ENCODE results near the gene VPS39.

Gene VPS39

DNA sequence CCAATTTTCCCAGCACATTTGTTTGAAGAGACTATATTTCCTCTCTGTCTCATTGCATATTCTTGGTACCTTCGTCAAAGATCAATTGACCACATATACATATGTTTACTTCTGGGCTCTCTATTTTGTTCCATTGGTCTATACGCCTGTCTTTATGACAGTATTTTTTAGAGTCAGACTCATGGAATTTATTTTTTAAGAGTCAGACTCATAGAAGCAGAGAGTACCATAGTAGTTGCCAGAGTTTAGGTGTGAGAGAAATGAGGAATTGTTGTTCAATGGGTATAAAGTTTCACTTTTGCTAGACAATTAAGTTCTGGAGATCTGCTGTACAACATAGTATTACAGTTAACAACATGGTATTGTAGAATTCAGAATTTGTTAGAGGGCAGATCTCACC, 78.7 kb downstream of the VPS39 start:
- no peaks in the 10 kb centered on the region for H3K79me2 ChIP-seq (ENCODE audit: low read length)
- H3K27me3 ChIP-seq (replicated peaks; ENCODE audit: insufficient read depth, low read length), result no peaks in the 10 kb centered on the region
- no peaks in the 10 kb centered on the region for H3K4me1 ChIP-seq (ENCODE audit: low read length)
- H2AFZ ChIP-seq (ENCODE audit: low read length), result peak overlapping the region; percentile 39; the same call in 1 of the 2 replicates
- TF ChIP-seq EZH2 (optimal IDR thresholded peaks at IDR 0.05; ENCODE audit: low read depth, low read length), result no peak
- TF ChIP-seq, protein P1, sequence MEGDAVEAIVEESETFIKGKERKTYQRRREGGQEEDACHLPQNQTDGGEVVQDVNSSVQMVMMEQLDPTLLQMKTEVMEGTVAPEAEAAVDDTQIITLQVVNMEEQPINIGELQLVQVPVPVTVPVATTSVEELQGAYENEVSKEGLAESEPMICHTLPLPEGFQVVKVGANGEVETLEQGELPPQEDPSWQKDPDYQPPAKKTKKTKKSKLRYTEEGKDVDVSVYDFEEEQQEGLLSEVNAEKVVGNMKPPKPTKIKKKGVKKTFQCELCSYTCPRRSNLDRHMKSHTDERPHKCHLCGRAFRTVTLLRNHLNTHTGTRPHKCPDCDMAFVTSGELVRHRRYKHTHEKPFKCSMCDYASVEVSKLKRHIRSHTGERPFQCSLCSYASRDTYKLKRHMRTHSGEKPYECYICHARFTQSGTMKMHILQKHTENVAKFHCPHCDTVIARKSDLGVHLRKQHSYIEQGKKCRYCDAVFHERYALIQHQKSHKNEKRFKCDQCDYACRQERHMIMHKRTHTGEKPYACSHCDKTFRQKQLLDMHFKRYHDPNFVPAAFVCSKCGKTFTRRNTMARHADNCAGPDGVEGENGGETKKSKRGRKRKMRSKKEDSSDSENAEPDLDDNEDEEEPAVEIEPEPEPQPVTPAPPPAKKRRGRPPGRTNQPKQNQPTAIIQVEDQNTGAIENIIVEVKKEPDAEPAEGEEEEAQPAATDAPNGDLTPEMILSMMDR (IDR thresholded peaks at IDR 0.05; ENCODE audit: low read length), result no peak
- no peak for TF ChIP-seq EZH2phosphoT487 (IDR thresholded peaks at IDR 0.05; ENCODE audit: low read length)
- no peaks in the 10 kb centered on the region for H4K20me1 ChIP-seq (ENCODE audit: insufficient read depth, low read length)
- H3K27ac ChIP-seq (ENCODE audit: low read length), result no peak overlapping the region
- no peak overlapping the region for H3K9ac ChIP-seq (ENCODE audit: low read length)
- H3K4me3 ChIP-seq (ENCODE audit: low read length), result peak overlapping the region; percentile 14; the same call in 1 of the 2 replicates
- no peaks in the 10 kb centered on the region for H3K9me3 ChIP-seq (replicated peaks; ENCODE audit: insufficient read depth, low read length)
- H3K9me2 ChIP-seq (replicated peaks; ENCODE audit: insufficient read depth, low read length), result no peaks in the 10 kb centered on the region
- DNase-seq, result no peak
- H3K4me2 ChIP-seq (ENCODE audit: low read depth, low read length), result peak overlapping the region; percentile 48
- H3K36me3 ChIP-seq (replicated peaks; ENCODE audit: insufficient read depth, low read length), result no peaks in the 10 kb centered on the region
- no peaks in the 10 kb centered on the region for H3F3A ChIP-seq (ENCODE audit: insufficient read depth, low read length)

DNA sequence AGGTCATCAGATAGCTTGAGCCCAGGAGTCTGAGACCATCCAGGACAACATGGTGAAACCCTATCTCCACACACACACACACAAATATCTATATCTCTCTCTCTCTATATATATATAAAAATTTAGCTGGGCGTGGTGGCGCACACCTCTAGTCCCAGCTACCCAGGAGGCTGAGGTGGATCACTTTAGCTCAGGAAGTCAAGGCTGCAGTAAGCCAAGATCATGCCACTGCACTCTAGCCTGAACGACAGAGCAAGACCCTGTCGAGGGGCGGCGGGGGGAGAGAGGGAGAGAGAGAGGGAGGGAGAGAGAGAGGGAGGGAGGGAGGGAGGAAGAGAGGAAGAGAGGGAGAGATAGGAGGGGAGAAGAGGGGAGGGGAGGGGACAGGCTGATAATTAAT, 79.6 kb downstream of the VPS39 start:
- Histone ChIP-seq H3K9me3 (replicated peaks; ENCODE audit: insufficient read depth, low read length) (no peaks in the 10 kb centered on the region), H3K27ac (ENCODE audit: low read length) (no peak overlapping the region), H3F3A (ENCODE audit: insufficient read depth, low read length) (no peaks in the 10 kb centered on the region), H3K4me1 (ENCODE audit: low read length) (no peaks in the 10 kb centered on the region), H3K9me2 (replicated peaks; ENCODE audit: insufficient read depth, low read length) (no peaks in the 10 kb centered on the region), H2AFZ (ENCODE audit: low read length) (no peak overlapping the region), H3K4me2 (ENCODE audit: low read depth, low read length) (no peak overlapping the region), H3K27me3 (replicated peaks; ENCODE audit: insufficient read depth, low read length) (no peaks in the 10 kb centered on the region), H4K20me1 (ENCODE audit: insufficient read depth, low read length) (no peaks in the 10 kb centered on the region), H3K9ac (ENCODE audit: low read length) (no peak overlapping the region), H3K36me3 (replicated peaks; ENCODE audit: insufficient read depth, low read length) (no peaks in the 10 kb centered on the region), H3K4me3 (ENCODE audit: low read length) (no peak overlapping the region), H3K79me2 (ENCODE audit: low read length) (no peaks in the 10 kb centered on the region)
- no peak for DNase-seq
- TF ChIP-seq, protein P1 (IDR thresholded peaks at IDR 0.05; ENCODE audit: low read length), result no peak
- TF ChIP-seq EZH2phosphoT487 (IDR thresholded peaks at IDR 0.05; ENCODE audit: low read length) (no peak), EZH2 (optimal IDR thresholded peaks at IDR 0.05; ENCODE audit: low read depth, low read length) (no peak)

DNA sequence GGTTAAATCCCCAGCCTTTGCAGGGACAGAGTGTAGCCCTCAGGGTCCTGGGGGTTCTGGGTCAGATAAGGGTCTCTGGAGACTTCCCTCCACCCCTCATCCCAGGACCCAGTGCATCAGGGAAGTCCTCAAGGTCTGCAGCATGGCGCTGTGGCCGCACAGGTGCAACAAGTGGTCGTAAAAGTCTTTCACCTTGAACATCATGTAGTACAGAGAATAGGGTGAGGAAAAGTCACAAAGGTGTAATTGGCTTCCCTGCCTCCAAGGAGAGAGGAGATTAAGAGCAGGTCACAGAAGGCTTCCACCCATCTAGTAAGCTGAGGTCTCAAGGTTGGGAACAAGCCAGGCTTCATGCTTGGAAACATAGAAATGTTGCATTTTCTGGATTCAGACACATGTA, 84.6 kb downstream of the VPS39 start:
- TF ChIP-seq, protein P1 (IDR thresholded peaks at IDR 0.05; ENCODE audit: low read length), result no peak
- TF ChIP-seq EZH2phosphoT487 (IDR thresholded peaks at IDR 0.05; ENCODE audit: low read length) (no peak), EZH2 (optimal IDR thresholded peaks at IDR 0.05; ENCODE audit: low read depth, low read length) (no peak)
- Histone ChIP-seq H4K20me1 (ENCODE audit: insufficient read depth, low read length) (no peaks in the 10 kb centered on the region), H3K27ac (ENCODE audit: low read length) (no peak overlapping the region), H3K36me3 (replicated peaks; ENCODE audit: insufficient read depth, low read length) (no peaks in the 10 kb centered on the region), H3K27me3 (replicated peaks; ENCODE audit: insufficient read depth, low read length) (no peaks in the 10 kb centered on the region), H3K4me1 (ENCODE audit: low read length) (no peaks in the 10 kb centered on the region), H3K4me2 (ENCODE audit: low read depth, low read length) (no peak overlapping the region), H3K9me2 (replicated peaks; ENCODE audit: insufficient read depth, low read length) (no peaks in the 10 kb centered on the region), H3K9me3 (replicated peaks; ENCODE audit: insufficient read depth, low read length) (no peaks in the 10 kb centered on the region), H3F3A (ENCODE audit: insufficient read depth, low read length) (no peaks in the 10 kb centered on the region), H3K4me3 (ENCODE audit: low read length) (no peak overlapping the region), H3K79me2 (ENCODE audit: low read length) (no peaks in the 10 kb centered on the region), H3K9ac (ENCODE audit: low read length) (no peak overlapping the region), H2AFZ (ENCODE audit: low read length) (no peak overlapping the region)
- DNase-seq, result no peak

Measured in MM.1S (cell line).